PFSK-1 (cell line): ENCODE data around the gene MYBL2.

Experiments
- FOXP2 ChIP-seq: optimal IDR thresholded peaks from 2 replicates; pipeline ENCODE3; 2011; ENCODE audit warnings: borderline replicate concordance, control low read depth, inconsistent platforms; ENCODE audit not compliant: insufficient read depth; ENCODE audit errors: extremely low read length, extremely low read depth
- POLR2AphosphoS5 ChIP-seq: IDR thresholded peaks from 2 replicates; pipeline ENCODE4 v1.6.1; 2012; ENCODE audit warnings: low read depth, mild to moderate bottlenecking, control low read depth, low read length, moderate library complexity
- REST ChIP-seq, 2 experiments: IDR thresholded peaks; 2 replicates each; pipeline versions ENCODE4 v1.6.1 to v1.8.0; 2011 to 2012; ENCODE audit warnings: low read depth in 2 of 2, low read length in 2 of 2, control low read depth in 1 of 2, inconsistent platforms in 1 of 2, mild to moderate bottlenecking in 1 of 2, moderate library complexity in 1 of 2; ENCODE audit not compliant: insufficient read depth in 1 of 2
- SIN3A ChIP-seq: IDR thresholded peaks from 2 replicates; pipeline ENCODE4 v1.6.1; 2012; ENCODE audit warnings: mild to moderate bottlenecking, low read length, moderate library complexity, borderline replicate concordance; ENCODE audit not compliant: insufficient read depth
- TAF1 ChIP-seq: IDR thresholded peaks from 2 replicates; pipeline ENCODE4 v1.6.1; 2012; ENCODE audit warnings: low read length, control low read depth, borderline replicate concordance; ENCODE audit not compliant: insufficient read depth

Gene MYBL2

GRCh38 chr20:43662943-43663655, 3.8 kb upstream of the MYBL2 start:
- TF ChIP-seq POLR2AphosphoS5 (no peak), SIN3A (no peak), FOXP2 (no peak), REST (IDR thresholded peaks at IDR 0.05; ENCODE audit: insufficient read depth in 1 of 2, low read depth in 2 of 2, low read length in 2 of 2) (no peak)

- TF ChIP-seq SIN3A (no peak), REST (IDR thresholded peaks at IDR 0.05; ENCODE audit: insufficient read depth in 1 of 2, low read depth in 2 of 2, low read length in 2 of 2) (no peak), FOXP2 (no peak), TAF1 (no peak), POLR2AphosphoS5 (no peak)
Measured at GRCh38 chr20:43665466-43666176, 1.3 kb upstream of the MYBL2 start.

- no peak for TF ChIP-seq SIN3A
- TF ChIP-seq POLR2AphosphoS5 = no peak
- no peak for TF ChIP-seq REST (IDR thresholded peaks at IDR 0.05; ENCODE audit: insufficient read depth in 1 of 2, low read depth in 2 of 2, low read length in 2 of 2)
- no peak for TF ChIP-seq FOXP2
- TF ChIP-seq TAF1 = no peak
Measured at GRCh38 chr20:43667341-43668132, 623 bp downstream of the MYBL2 start.

GRCh38 chr20:43669332-43669731, 2.4 kb downstream of the MYBL2 start:
- no peak for TF ChIP-seq SIN3A
- no peak for TF ChIP-seq POLR2AphosphoS5
- TF ChIP-seq REST (IDR thresholded peaks at IDR 0.05; ENCODE audit: insufficient read depth in 1 of 2, low read depth in 2 of 2, low read length in 2 of 2) = no peak
- no peak for TF ChIP-seq FOXP2
- no peak for TF ChIP-seq TAF1
